ENCODE data around the gene QPCTL. TPM values are rescaled to one million over a fixed set of nuclear protein-coding genes. Genes with fewer than 3 reads are reported as not detected.

The QPCTL gene
- total and polyA plus RNA-seq, 9 of the 15 experiments (the other 6 are each of a cell fraction or from before 2014, with no cell fraction given), result 0.99 to 31.3 (median 12.7) TPM

MicroRNA genes within 50 kb of the gene (microRNA counts, 767-probe panel; counts per million panel counts)
- microRNA hsa-miR-642a-5p (3,455 counts per million, percentile 75 among the panel's probes with 10 or more counts), microRNA hsa-miR-642b-3p (not detected)

Small RNA genes lying within 50 kb of the gene (microRNA-seq; reads per million reads assigned to microRNA genes)
- gene MIR642A (ENCODE audit: borderline microRNAs expressed) (not detected), gene MIR642B (ENCODE audit: borderline microRNAs expressed) (not detected)

Small RNA genes lying within 50 kb of the gene (small RNA-seq; reads per million reads assigned to genes)
- 6.4 reads per million, percentile 94 among the genes with 10 or more reads in this experiment for gene MIR642A
- gene RN7SL836P, result 0.15 reads per million

Other genes with a start within 250 kb of the QPCTL start
Only the 7 nearest of the 20 such genes appear.
- 38.8 and 45.0 TPM in 2 replicates for gene EML2, start 53.3 kb upstream of the QPCTL start, total RNA-seq (2014; rRNA removed)
- gene EML2, start 53.3 kb upstream of the QPCTL start, total RNA-seq (2014; rRNA removed; fragmentation: Illumina TruSeq; extraction: Trizol), result 13.0 and 16.7 TPM in 2 replicates
- gene EML2, start 53.3 kb upstream of the QPCTL start, total RNA-seq (2015; rRNA removed; fragmentation: Illumina TruSeq; extraction: Trizol), result 19.6 and 21.6 TPM in 2 replicates
- gene EML2, start 53.3 kb upstream of the QPCTL start, total RNA-seq (2021), result 56.3 and 69.6 TPM in 2 replicates
- gene EML2, start 53.3 kb upstream of the QPCTL start, polyA plus RNA-seq (2011; rRNA removed), result 24.8 and 42.3 TPM in 2 replicates
- gene EML2, start 53.3 kb upstream of the QPCTL start, polyA plus RNA-seq (2014; fragmentation: Illumina TruSeq; extraction: Trizol), result 30.7 and 40.9 TPM in 2 replicates
- 1 to 10 TPM; 2.6 to 2.7 TPM for gene EML2, start 53.3 kb upstream of the QPCTL start, polyA plus RNA-seq (2014; fragmentation: Nextera tagmentation; extraction: Ambion mirVana)
- 50.9 and 53.9 TPM in 2 replicates for gene EML2, start 53.3 kb upstream of the QPCTL start, polyA plus RNA-seq (2014; rRNA removed)
- gene GIPR, start 24.4 kb upstream of the QPCTL start, total RNA-seq (2014; rRNA removed), result 12.7 and 14.9 TPM in 2 replicates
- 13.4 and 13.6 TPM in 2 replicates for gene GIPR, start 24.4 kb upstream of the QPCTL start, total RNA-seq (2014; rRNA removed; fragmentation: Illumina TruSeq; extraction: Trizol)
- 19.6 and 19.8 TPM in 2 replicates for gene GIPR, start 24.4 kb upstream of the QPCTL start, total RNA-seq (2015; rRNA removed; fragmentation: Illumina TruSeq; extraction: Trizol)
- gene GIPR, start 24.4 kb upstream of the QPCTL start, total RNA-seq (2021), result 21.7 and 24.4 TPM in 2 replicates
- 10.7 and 14.0 TPM in 2 replicates for gene GIPR, start 24.4 kb upstream of the QPCTL start, polyA plus RNA-seq (2011; rRNA removed)
- gene GIPR, start 24.4 kb upstream of the QPCTL start, polyA plus RNA-seq (2014; fragmentation: Illumina TruSeq; extraction: Trizol), result 12.7 and 16.9 TPM in 2 replicates
- gene GIPR, start 24.4 kb upstream of the QPCTL start, polyA plus RNA-seq (2014; fragmentation: Nextera tagmentation; extraction: Ambion mirVana), result 1 to 10 TPM; 2.2 to 2.5 TPM
- 26.3 and 26.8 TPM in 2 replicates for gene GIPR, start 24.4 kb upstream of the QPCTL start, polyA plus RNA-seq (2014; rRNA removed)
- gene SNRPD2, start 713 bp upstream of the QPCTL start, total RNA-seq (2014; rRNA removed), result 1,029 and 1,092 TPM in 2 replicates
- gene SNRPD2, start 713 bp upstream of the QPCTL start, total RNA-seq (2014; rRNA removed; fragmentation: Illumina TruSeq; extraction: Trizol), result 793 and 886 TPM in 2 replicates
- gene SNRPD2, start 713 bp upstream of the QPCTL start, total RNA-seq (2015; rRNA removed; fragmentation: Illumina TruSeq; extraction: Trizol), result 677 and 728 TPM in 2 replicates
- gene SNRPD2, start 713 bp upstream of the QPCTL start, total RNA-seq (2021), result 1,103 and 1,199 TPM in 2 replicates
- 1,538 and 1,599 TPM in 2 replicates for gene SNRPD2, start 713 bp upstream of the QPCTL start, polyA plus RNA-seq (2011; rRNA removed)
- 781 and 861 TPM in 2 replicates for gene SNRPD2, start 713 bp upstream of the QPCTL start, polyA plus RNA-seq (2014; fragmentation: Illumina TruSeq; extraction: Trizol)
- gene SNRPD2, start 713 bp upstream of the QPCTL start, polyA plus RNA-seq (2014; fragmentation: Nextera tagmentation; extraction: Ambion mirVana), result 1,000 to 10,000 TPM; 3,747 to 4,411 TPM
- 1,021 and 1,290 TPM in 2 replicates for gene SNRPD2, start 713 bp upstream of the QPCTL start, polyA plus RNA-seq (2014; rRNA removed)
- gene FBXO46, start 38.2 kb downstream of the QPCTL start, total RNA-seq (2014; rRNA removed), result 13.2 and 18.5 TPM in 2 replicates
- 5.0 and 5.5 TPM in 2 replicates for gene FBXO46, start 38.2 kb downstream of the QPCTL start, total RNA-seq (2014; rRNA removed; fragmentation: Illumina TruSeq; extraction: Trizol)
- gene FBXO46, start 38.2 kb downstream of the QPCTL start, total RNA-seq (2015; rRNA removed; fragmentation: Illumina TruSeq; extraction: Trizol), result 7.9 and 8.3 TPM in 2 replicates
- gene FBXO46, start 38.2 kb downstream of the QPCTL start, total RNA-seq (2021), result 32.6 and 36.1 TPM in 2 replicates
- gene FBXO46, start 38.2 kb downstream of the QPCTL start, polyA plus RNA-seq (2011; rRNA removed), result 5.4 and 6.1 TPM in 2 replicates
- gene FBXO46, start 38.2 kb downstream of the QPCTL start, polyA plus RNA-seq (2014; fragmentation: Illumina TruSeq; extraction: Trizol), result 7.3 and 10.9 TPM in 2 replicates
- gene FBXO46, start 38.2 kb downstream of the QPCTL start, polyA plus RNA-seq (2014; fragmentation: Nextera tagmentation; extraction: Ambion mirVana), result 1 to 10 TPM; 1.5 to 4.0 TPM
- 11.8 and 15.6 TPM in 2 replicates for gene FBXO46, start 38.2 kb downstream of the QPCTL start, polyA plus RNA-seq (2014; rRNA removed)
- 1.6 and 2.4 TPM in 2 replicates for gene MEIOSIN, start 40.8 kb downstream of the QPCTL start, total RNA-seq (2014; rRNA removed)
- gene MEIOSIN, start 40.8 kb downstream of the QPCTL start, total RNA-seq (2014; rRNA removed; fragmentation: Illumina TruSeq; extraction: Trizol), result 0.64 and 0.76 TPM in 2 replicates
- 0.51 and 0.64 TPM in 2 replicates for gene MEIOSIN, start 40.8 kb downstream of the QPCTL start, total RNA-seq (2015; rRNA removed; fragmentation: Illumina TruSeq; extraction: Trizol)
- gene MEIOSIN, start 40.8 kb downstream of the QPCTL start, total RNA-seq (2021), result 1.5 and 2.0 TPM in 2 replicates
- 0.20 and 1.4 TPM in 2 replicates for gene MEIOSIN, start 40.8 kb downstream of the QPCTL start, polyA plus RNA-seq (2011; rRNA removed)
- 1.8 and 2.2 TPM in 2 replicates for gene MEIOSIN, start 40.8 kb downstream of the QPCTL start, polyA plus RNA-seq (2014; fragmentation: Illumina TruSeq; extraction: Trizol)
- gene MEIOSIN, start 40.8 kb downstream of the QPCTL start, polyA plus RNA-seq (2014; fragmentation: Nextera tagmentation; extraction: Ambion mirVana), result under 1 TPM; 0.06 to 0.07 TPM
- gene MEIOSIN, start 40.8 kb downstream of the QPCTL start, polyA plus RNA-seq (2014; rRNA removed), result 1.2 and 1.6 TPM in 2 replicates
- 7.9 and 9.0 TPM in 2 replicates for gene SIX5, start 76.6 kb downstream of the QPCTL start, total RNA-seq (2014; rRNA removed)
- 1.0 and 1.4 TPM in 2 replicates for gene SIX5, start 76.6 kb downstream of the QPCTL start, total RNA-seq (2014; rRNA removed; fragmentation: Illumina TruSeq; extraction: Trizol)
- 4.2 and 5.0 TPM in 2 replicates for gene SIX5, start 76.6 kb downstream of the QPCTL start, total RNA-seq (2015; rRNA removed; fragmentation: Illumina TruSeq; extraction: Trizol)
- 15.2 and 17.2 TPM in 2 replicates for gene SIX5, start 76.6 kb downstream of the QPCTL start, total RNA-seq (2021)
- 2.5 and 6.1 TPM in 2 replicates for gene SIX5, start 76.6 kb downstream of the QPCTL start, polyA plus RNA-seq (2011; rRNA removed)
- 7.4 and 12.5 TPM in 2 replicates for gene SIX5, start 76.6 kb downstream of the QPCTL start, polyA plus RNA-seq (2014; fragmentation: Illumina TruSeq; extraction: Trizol)
- not detected for gene SIX5, start 76.6 kb downstream of the QPCTL start, polyA plus RNA-seq (2014; fragmentation: Nextera tagmentation; extraction: Ambion mirVana)
- 9.7 and 10.2 TPM in 2 replicates for gene SIX5, start 76.6 kb downstream of the QPCTL start, polyA plus RNA-seq (2014; rRNA removed)
- gene DMPK, start 89.8 kb downstream of the QPCTL start, total RNA-seq (2014; rRNA removed), result 7.7 and 10.9 TPM in 2 replicates
- gene DMPK, start 89.8 kb downstream of the QPCTL start, total RNA-seq (2014; rRNA removed; fragmentation: Illumina TruSeq; extraction: Trizol), result 2.3 and 2.8 TPM in 2 replicates
- gene DMPK, start 89.8 kb downstream of the QPCTL start, total RNA-seq (2015; rRNA removed; fragmentation: Illumina TruSeq; extraction: Trizol), result 7.3 and 8.8 TPM in 2 replicates
- gene DMPK, start 89.8 kb downstream of the QPCTL start, total RNA-seq (2021), result 22.7 and 26.5 TPM in 2 replicates
- 7.0 and 11.2 TPM in 2 replicates for gene DMPK, start 89.8 kb downstream of the QPCTL start, polyA plus RNA-seq (2011; rRNA removed)
- gene DMPK, start 89.8 kb downstream of the QPCTL start, polyA plus RNA-seq (2014; fragmentation: Illumina TruSeq; extraction: Trizol), result 8.0 and 9.1 TPM in 2 replicates
- under 1 TPM; 0.24 to 0.63 TPM for gene DMPK, start 89.8 kb downstream of the QPCTL start, polyA plus RNA-seq (2014; fragmentation: Nextera tagmentation; extraction: Ambion mirVana)
- 19.1 and 31.3 TPM in 2 replicates for gene DMPK, start 89.8 kb downstream of the QPCTL start, polyA plus RNA-seq (2014; rRNA removed)

Data from K562 (cell line).